ENCODE data around the gene VENTX. TPM values are rescaled to one million over a fixed set of nuclear protein-coding genes. Genes with fewer than 3 reads are reported as not detected.

VENTX gene
- total RNA-seq, 1 donor from 2014 or later, result not detected

DNA sequence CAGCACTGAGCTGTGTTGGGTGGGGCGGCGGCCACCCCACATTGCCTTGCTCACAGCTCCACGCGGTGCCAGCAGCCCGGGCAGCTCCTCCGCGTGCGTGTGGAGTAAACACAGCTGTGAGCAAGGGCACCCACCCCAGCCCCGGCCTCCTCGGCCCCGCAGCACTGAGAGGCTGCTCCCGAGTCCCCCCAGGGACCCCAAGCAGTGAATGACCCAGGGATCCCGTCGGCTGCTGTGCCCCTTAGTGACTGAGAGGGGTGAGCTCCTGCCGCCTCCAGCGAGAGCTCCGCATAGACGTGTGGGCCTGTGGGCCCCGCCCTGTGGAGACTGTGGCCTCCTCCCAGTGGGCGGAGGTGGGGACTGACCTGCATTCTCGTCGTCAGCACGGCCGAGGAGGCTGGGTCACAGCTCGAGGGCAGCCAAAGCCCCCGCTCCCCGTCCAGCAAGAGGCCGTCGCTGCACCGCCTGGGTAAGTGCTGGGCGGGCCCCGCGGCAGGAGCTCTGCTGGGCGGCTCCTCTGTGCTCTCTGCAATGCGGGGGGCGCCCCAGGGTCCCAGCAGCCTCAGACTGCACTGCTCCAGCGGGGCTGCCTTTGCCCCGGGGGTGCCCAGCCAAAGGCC is 37.6 kb upstream of the VENTX start:
- H3K36me3 ChIP-seq (ENCODE audit: control insufficient read depth, insufficient read depth, low read length), result no peaks in the 10 kb centered on the region
- TF ChIP-seq CTCF (IDR thresholded peaks at IDR 0.05; ENCODE audit: insufficient read depth, low read length, severe bottlenecking), result no peak
- no peak overlapping the region for H3K4me3 ChIP-seq (ENCODE audit: low read depth, low read length)
- DNase-seq (ENCODE audit: low read depth) (no peak), FAIRE-seq (no peak)
- H3K27me3 ChIP-seq (ENCODE audit: control insufficient read depth, insufficient read depth, low read length), result no peaks in the 10 kb centered on the region

- Histone ChIP-seq H3K36me3 (ENCODE audit: control insufficient read depth, insufficient read depth, low read length) (no peaks in the 10 kb centered on the region), H3K27me3 (ENCODE audit: control insufficient read depth, insufficient read depth, low read length) (no peaks in the 10 kb centered on the region), H3K4me3 (ENCODE audit: low read depth, low read length) (no peak overlapping the region)
- TF ChIP-seq CTCF (IDR thresholded peaks at IDR 0.05; ENCODE audit: insufficient read depth, low read length, severe bottlenecking), result no peak
- DNase-seq (ENCODE audit: low read depth), result no peak
- no peak for FAIRE-seq
Observed at GRCh38 chr10:133200621-133201031, 37.0 kb upstream of the VENTX start.

DNA sequence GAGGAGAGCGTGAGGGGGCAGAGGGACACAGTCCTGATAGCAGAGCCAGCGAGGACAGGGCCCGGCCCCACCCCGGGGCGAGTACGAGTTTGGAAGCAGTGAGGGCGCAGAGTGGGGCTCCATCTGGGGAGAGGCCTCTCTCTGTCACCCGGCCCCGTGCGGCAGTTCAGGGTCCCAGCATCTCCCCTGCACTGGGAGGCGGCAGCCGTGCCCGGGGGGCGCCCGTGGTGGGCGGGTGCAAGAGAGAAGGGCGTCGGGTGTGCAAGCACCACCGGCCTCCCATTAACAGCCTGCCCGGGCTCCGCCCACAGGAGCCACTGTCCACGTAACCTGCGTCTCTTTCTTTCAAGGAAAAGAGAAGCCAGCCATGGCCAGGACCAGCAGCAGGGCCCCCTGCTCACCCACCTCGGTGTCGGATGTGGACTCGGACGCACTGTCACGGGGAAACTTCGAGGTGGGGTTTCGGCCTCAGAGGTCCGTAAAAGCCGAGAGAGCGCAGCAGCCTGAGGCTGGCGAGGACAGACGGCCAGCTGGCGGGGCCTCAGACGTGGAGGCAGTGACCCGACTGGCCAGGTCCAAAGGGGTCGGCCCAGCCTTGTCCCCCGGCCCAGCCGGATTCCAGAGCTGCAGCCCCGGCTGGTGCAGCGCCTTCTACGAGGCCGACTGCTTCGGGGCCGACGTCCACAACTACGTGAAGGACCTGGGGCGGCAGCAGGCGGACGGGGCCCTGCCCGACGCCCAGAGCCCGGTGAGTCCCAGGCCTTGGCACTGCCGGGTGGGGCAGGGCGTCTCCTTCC is 36.3 kb upstream of the VENTX start:
- DNase-seq (ENCODE audit: low read depth) (no peak), FAIRE-seq (no peak)
- Histone ChIP-seq H3K27me3 (ENCODE audit: control insufficient read depth, insufficient read depth, low read length) (no peaks in the 10 kb centered on the region), H3K36me3 (ENCODE audit: control insufficient read depth, insufficient read depth, low read length) (no peaks in the 10 kb centered on the region), H3K4me3 (ENCODE audit: low read depth, low read length) (no peak overlapping the region)
- TF ChIP-seq CTCF (IDR thresholded peaks at IDR 0.05; ENCODE audit: insufficient read depth, low read length, severe bottlenecking), result no peak

DNA sequence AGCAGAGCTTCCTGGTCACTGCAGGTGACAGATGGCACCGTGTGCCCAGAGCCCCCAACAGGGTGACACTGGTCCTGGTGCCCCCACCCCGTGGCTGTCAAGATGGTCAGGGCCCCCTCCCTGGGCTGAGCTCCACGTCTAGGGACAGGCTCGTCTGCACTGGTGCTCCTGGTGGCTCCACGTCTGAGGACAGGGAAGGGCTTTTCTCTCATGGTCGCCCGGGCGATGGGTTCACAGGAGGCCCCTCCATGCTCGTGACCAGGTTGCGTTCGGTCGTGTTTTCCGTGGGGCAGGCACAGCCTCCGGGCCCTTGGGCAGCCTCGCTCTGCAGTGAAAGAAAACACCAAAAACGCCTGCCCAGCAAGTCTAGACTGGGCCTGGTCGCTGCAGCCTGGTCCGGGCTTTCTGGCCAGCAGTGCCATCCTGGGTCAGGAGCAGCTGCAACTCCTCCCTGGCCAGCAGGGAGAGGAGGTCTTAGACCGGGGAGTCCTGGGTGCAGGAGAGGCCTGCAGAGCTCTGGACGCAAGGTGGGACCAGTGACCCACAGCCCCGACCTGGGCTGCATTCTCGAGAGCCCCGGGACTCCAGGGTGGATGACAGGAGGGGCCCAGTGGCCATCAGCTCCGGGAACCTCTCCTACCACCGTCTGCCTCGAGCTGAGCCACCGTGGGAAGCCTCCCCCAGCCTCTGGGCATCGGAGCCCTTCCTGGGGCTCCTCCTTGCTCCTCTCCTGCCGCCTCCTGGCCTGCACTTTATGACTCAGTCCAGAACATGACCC is 35.5 kb upstream of the VENTX start:
- no peaks in the 10 kb centered on the region for H3K27me3 ChIP-seq (ENCODE audit: control insufficient read depth, insufficient read depth, low read length)
- H3K36me3 ChIP-seq (ENCODE audit: control insufficient read depth, insufficient read depth, low read length), result no peaks in the 10 kb centered on the region
- DNase-seq (ENCODE audit: low read depth), result no peak
- no peak overlapping the region for H3K4me3 ChIP-seq (ENCODE audit: low read depth, low read length)
- no peak for TF ChIP-seq CTCF (IDR thresholded peaks at IDR 0.05; ENCODE audit: insufficient read depth, low read length, severe bottlenecking)
- FAIRE-seq, result no peak

- H3K36me3 ChIP-seq (ENCODE audit: control insufficient read depth, insufficient read depth, low read length), result no peaks in the 10 kb centered on the region
- DNase-seq (ENCODE audit: low read depth) (no peak), FAIRE-seq (no peak)
- TF ChIP-seq CTCF (IDR thresholded peaks at IDR 0.05; ENCODE audit: insufficient read depth, low read length, severe bottlenecking), result no peak
- no peak overlapping the region for H3K4me3 ChIP-seq (ENCODE audit: low read depth, low read length)
- H3K27me3 ChIP-seq (ENCODE audit: control insufficient read depth, insufficient read depth, low read length), result no peaks in the 10 kb centered on the region
Observed at GRCh38 chr10:133202778-133203651, 34.6 kb upstream of the VENTX start.
